ENCODE results near the gene CERS6. TPM values are rescaled to one million over a fixed set of nuclear protein-coding genes. Genes with fewer than 3 reads are reported as not detected.
A peak's percentile ranks its signal among the peaks of the same experiment; 100 is the strongest.

Gene CERS6
- total RNA-seq, 1 experiment from 2014 or later = 17.3 TPM

- peak overlapping the region; percentile 1; the same call in 1 of the 2 replicates for H3K27ac Mint-ChIP-seq
- no peaks in the 10 kb centered on the region for H3K36me3 Mint-ChIP-seq
- CTCF ChIA-PET = no interaction called here
- peaks cover 33% of the 10 kb centered on the region for H3K4me1 Mint-ChIP-seq
- H3K27me3 Mint-ChIP-seq (ENCODE audit: low read depth) = no peaks in the 10 kb centered on the region
- no peak for ATAC-seq
- TF ChIP-seq, protein P1, sequence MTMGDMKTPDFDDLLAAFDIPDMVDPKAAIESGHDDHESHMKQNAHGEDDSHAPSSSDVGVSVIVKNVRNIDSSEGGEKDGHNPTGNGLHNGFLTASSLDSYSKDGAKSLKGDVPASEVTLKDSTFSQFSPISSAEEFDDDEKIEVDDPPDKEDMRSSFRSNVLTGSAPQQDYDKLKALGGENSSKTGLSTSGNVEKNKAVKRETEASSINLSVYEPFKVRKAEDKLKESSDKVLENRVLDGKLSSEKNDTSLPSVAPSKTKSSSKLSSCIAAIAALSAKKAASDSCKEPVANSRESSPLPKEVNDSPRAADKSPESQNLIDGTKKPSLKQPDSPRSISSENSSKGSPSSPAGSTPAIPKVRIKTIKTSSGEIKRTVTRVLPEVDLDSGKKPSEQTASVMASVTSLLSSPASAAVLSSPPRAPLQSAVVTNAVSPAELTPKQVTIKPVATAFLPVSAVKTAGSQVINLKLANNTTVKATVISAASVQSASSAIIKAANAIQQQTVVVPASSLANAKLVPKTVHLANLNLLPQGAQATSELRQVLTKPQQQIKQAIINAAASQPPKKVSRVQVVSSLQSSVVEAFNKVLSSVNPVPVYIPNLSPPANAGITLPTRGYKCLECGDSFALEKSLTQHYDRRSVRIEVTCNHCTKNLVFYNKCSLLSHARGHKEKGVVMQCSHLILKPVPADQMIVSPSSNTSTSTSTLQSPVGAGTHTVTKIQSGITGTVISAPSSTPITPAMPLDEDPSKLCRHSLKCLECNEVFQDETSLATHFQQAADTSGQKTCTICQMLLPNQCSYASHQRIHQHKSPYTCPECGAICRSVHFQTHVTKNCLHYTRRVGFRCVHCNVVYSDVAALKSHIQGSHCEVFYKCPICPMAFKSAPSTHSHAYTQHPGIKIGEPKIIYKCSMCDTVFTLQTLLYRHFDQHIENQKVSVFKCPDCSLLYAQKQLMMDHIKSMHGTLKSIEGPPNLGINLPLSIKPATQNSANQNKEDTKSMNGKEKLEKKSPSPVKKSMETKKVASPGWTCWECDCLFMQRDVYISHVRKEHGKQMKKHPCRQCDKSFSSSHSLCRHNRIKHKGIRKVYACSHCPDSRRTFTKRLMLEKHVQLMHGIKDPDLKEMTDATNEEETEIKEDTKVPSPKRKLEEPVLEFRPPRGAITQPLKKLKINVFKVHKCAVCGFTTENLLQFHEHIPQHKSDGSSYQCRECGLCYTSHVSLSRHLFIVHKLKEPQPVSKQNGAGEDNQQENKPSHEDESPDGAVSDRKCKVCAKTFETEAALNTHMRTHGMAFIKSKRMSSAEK (CRISPR knock-in tag; IDR thresholded peaks at IDR 0.05; ENCODE audit: borderline replicate concordance) = no peak
- TF ChIP-seq RELA (CRISPR knock-in tag; IDR thresholded peaks at IDR 0.05; ENCODE audit: borderline replicate concordance) = no peak
- TF ChIP-seq ZBTB21 (CRISPR knock-in tag; IDR thresholded peaks at IDR 0.05; ENCODE audit: borderline replicate concordance) = no peak
- TF ChIP-seq, protein P2, sequence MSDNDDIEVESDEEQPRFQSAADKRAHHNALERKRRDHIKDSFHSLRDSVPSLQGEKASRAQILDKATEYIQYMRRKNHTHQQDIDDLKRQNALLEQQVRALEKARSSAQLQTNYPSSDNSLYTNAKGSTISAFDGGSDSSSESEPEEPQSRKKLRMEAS (CRISPR knock-in tag; IDR thresholded peaks at IDR 0.05) = no peak
- no peak for TF ChIP-seq ZMAT4 (CRISPR knock-in tag; IDR thresholded peaks at IDR 0.05)
- no peak for TF ChIP-seq NR1H2 (CRISPR knock-in tag; IDR thresholded peaks at IDR 0.05)
- POLR2A ChIA-PET = no interaction called here
- no peak for DNase-seq (ENCODE audit: low spot score)
- H3K4me3 Mint-ChIP-seq = no peak overlapping the region
- H3K9me3 Mint-ChIP-seq = no peaks in the 10 kb centered on the region
These were observed 276.4 kb downstream of the CERS6 start for GRCh38 chr2:168732506-168732905.

- Mint-ChIP-seq H3K27me3 (ENCODE audit: low read depth) (no peaks in the 10 kb centered on the region), H3K9me3 (no peaks in the 10 kb centered on the region), H3K4me1 (peaks cover 33% of the 10 kb centered on the region), H3K4me3 (no peak overlapping the region), H3K36me3 (no peaks in the 10 kb centered on the region), H3K27ac (no peak overlapping the region)
- ATAC-seq (no peak), DNase-seq (ENCODE audit: low spot score) (no peak)
- POLR2A ChIA-PET = no interaction called here
- TF ChIP-seq, protein P3, sequence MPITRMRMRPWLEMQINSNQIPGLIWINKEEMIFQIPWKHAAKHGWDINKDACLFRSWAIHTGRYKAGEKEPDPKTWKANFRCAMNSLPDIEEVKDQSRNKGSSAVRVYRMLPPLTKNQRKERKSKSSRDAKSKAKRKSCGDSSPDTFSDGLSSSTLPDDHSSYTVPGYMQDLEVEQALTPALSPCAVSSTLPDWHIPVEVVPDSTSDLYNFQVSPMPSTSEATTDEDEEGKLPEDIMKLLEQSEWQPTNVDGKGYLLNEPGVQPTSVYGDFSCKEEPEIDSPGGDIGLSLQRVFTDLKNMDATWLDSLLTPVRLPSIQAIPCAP (CRISPR knock-in tag; IDR thresholded peaks at IDR 0.05) = no peak
- TF ChIP-seq ZNF512 (CRISPR knock-in tag; IDR thresholded peaks at IDR 0.05; ENCODE audit: borderline replicate concordance) (no peak), ZNF671 (CRISPR knock-in tag; IDR thresholded peaks at IDR 0.05) (no peak), CREB1 (CRISPR knock-in tag; IDR thresholded peaks at IDR 0.05) (no peak)
- CTCF ChIA-PET = no interaction called here
These were observed 278.2 kb downstream of the CERS6 start for GRCh38 chr2:168734199-168734760.

GRCh38 chr2:168736649-168737445, 280.8 kb downstream of the CERS6 start:
- DNase-seq (ENCODE audit: low spot score) (no peak), ATAC-seq (no peak)
- peaks cover 13% of the 10 kb centered on the region for H3K4me1 Mint-ChIP-seq
- POLR2A ChIA-PET = interaction anchor here (0.6 kb wide), 1 partner anchor 565 kb away, joined by 4 read pairs; no protein-coding TSS in a partner anchor
- no peaks in the 10 kb centered on the region for H3K27me3 Mint-ChIP-seq (ENCODE audit: low read depth)
- H3K27ac Mint-ChIP-seq = no peak overlapping the region
- no peaks in the 10 kb centered on the region for H3K9me3 Mint-ChIP-seq
- no peaks in the 10 kb centered on the region for H3K36me3 Mint-ChIP-seq
- H3K4me3 Mint-ChIP-seq = no peak overlapping the region
- CTCF ChIA-PET = no interaction called here
- no peak for TF ChIP-seq JAZF1 (CRISPR knock-in tag; IDR thresholded peaks at IDR 0.05)
- TF ChIP-seq, protein P4, sequence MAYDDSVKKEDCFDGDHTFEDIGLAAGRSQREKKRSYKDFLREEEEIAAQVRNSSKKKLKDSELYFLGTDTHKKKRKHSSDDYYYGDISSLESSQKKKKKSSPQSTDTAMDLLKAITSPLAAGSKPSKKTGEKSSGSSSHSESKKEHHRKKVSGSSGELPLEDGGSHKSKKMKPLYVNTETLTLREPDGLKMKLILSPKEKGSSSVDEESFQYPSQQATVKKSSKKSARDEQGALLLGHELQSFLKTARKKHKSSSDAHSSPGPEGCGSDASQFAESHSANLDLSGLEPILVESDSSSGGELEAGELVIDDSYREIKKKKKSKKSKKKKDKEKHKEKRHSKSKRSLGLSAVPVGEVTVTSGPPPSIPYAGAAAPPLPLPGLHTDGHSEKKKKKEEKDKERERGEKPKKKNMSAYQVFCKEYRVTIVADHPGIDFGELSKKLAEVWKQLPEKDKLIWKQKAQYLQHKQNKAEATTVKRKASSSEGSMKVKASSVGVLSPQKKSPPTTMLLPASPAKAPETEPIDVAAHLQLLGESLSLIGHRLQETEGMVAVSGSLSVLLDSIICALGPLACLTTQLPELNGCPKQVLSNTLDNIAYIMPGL (CRISPR knock-in tag; IDR thresholded peaks at IDR 0.05) = no peak
- no peak for TF ChIP-seq ARID4B (CRISPR knock-in tag; IDR thresholded peaks at IDR 0.05; ENCODE audit: borderline replicate concordance)
- TF ChIP-seq ERG (CRISPR knock-in tag; IDR thresholded peaks at IDR 0.05) = no peak

Data from WTC11 (cell line).